GM12878 (cell line): Measurements from ENCODE around the gene MRPS5. TPM values are rescaled to one million over a fixed set of nuclear protein-coding genes. Genes with fewer than 3 reads are reported as not detected.

Source experiments
- ATF2 ChIP-seq: IDR thresholded peaks from 2 replicates; pipeline ENCODE4 v1.6.1; 2012; ENCODE audit warnings: low read length, inconsistent platforms
- CTCF ChIP-seq, 3 experiments: IDR thresholded peaks in 2 of 3; conservative IDR thresholded peaks in 1 of 3; 2 replicates each; pipeline ENCODE4 v1.5.1; 2011; ENCODE audit warnings: low read depth in 3 of 3, low read length in 3 of 3, mild to moderate bottlenecking in 3 of 3, control low read depth in 2 of 3, moderate library complexity in 2 of 3, inconsistent platforms in 1 of 3, mixed read lengths in 1 of 3; ENCODE audit not compliant: control insufficient read depth in 2 of 3, insufficient read depth in 1 of 3; ENCODE audit errors: extremely low read depth in 1 of 3
- PML ChIP-seq: IDR thresholded peaks from 2 replicates; pipeline ENCODE4 v1.6.1; 2012; ENCODE audit warnings: low read length, inconsistent platforms
- SPI1 ChIP-seq: IDR thresholded peaks from 2 replicates; pipeline ENCODE4 v1.6.1; 2011; ENCODE audit warnings: low read depth, mild to moderate bottlenecking, low read length, moderate library complexity, borderline replicate concordance; ENCODE audit not compliant: insufficient read depth
- ZNF217 ChIP-seq: fragments of 450-650 bp; IDR thresholded peaks from 2 replicates; pipeline ENCODE4 v1.6.1; 2017; ENCODE audit warnings: antibody characterized with exemption, mild to moderate bottlenecking
- polyA plus RNA-seq, 11 experiments: library from polyadenylated mRNA; depleted of rRNA in 4 of 11; unstranded in 6 of 11; stranded (reverse) in 5 of 11; fragments of >200 nt; fragmentation: Nextera tagmentation in 4 of 11; fragmentation: Illumina TruSeq in 1 of 11; extraction: Ambion mirVana in 4 of 11; extraction: Trizol in 1 of 11; gene quantifications; 1 replicate in 1 of 11; 2 replicates in 10 of 11; pipeline versions ENCODE4 v1.2.1 to v1.2.3, GENCODE V29; 2011 to 2016; ENCODE audit warnings: inconsistent platforms in 2 of 11, missing spikeins in 2 of 11, low read depth in 1 of 11
- total RNA-seq, 4 experiments: library from RNA; depleted of rRNA in 3 of 4; stranded (reverse); fragments of >200 nt in 3 of 4; fragmentation: Illumina TruSeq in 1 of 4; extraction: Trizol in 1 of 4; gene quantifications; 2 replicates each; pipeline versions ENCODE4 v1.2.1 to v1.2.3, GENCODE V29; 2013 to 2021

Gene MRPS5
- total and polyA plus RNA-seq, 10 of the 15 experiments (the other 5 are each of a cell fraction or from before 2014, with no cell fraction given), result 54.8 to 93.0 (median 76.3) TPM

DNA sequence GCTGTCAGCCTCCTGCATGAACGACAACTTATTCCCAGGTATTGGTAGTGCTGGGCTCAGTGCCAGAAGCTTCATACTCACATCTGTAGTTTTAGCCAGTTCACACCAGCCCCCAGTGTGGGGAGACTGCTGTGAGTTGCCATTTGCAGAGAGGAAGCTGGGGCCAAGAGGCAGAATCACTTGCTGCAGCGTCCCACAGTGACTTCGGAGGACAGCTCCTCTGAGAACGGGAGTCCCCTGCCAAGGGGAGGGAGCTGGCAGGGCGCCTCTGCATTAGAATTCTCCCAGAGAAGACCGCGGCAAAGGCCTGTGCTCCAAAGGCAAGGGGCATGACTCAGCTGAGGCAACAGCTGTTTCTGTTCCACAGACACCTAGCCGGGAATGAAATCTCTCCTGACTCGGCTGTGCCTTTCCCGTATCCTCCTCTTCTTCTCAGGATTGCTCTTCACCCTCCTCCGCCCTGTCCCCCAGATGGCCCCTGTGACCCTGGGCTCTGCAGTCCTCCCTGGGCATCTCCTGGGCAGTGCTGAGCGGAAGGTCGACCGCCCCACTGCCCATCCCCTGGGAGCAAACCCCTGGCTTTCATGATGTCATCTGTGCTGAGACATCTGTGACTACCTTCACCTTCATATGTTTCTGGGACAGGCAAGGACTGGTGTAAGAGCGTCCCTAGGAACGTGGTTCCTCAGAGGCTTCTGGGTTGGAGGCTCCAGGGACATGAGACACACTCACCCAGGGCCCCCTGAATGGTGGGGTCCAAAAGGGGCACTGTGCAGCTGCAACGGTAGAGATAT, 78.1 kb downstream of the MRPS5 start (continued):
- TF ChIP-seq CTCF (IDR thresholded peaks at IDR 0.05 in 2 of 3, conservative IDR thresholded peaks at IDR 0.05 in 1 of 3; ENCODE audit: control insufficient read depth in 2 of 3, extremely low read depth in 1 of 3, insufficient read depth in 1 of 3, low read depth in 3 of 3, low read length in 3 of 3) (no peak; a peak in 1 of 6 replicates), SPI1 (peak; percentile 41; the same call in 1 of the 2 replicates), ATF2 (peak; percentile 57; the same call in 1 of the 2 replicates), PML (no peak), ZNF217 (no peak)
